ES-I3 (cell line): ENCODE results near the gene KSR1.

Experiments
- H3K36me3 ChIP-seq: 2 replicates; pipeline ENCODE4 v1.6.1; 2013; ENCODE audit warnings: mild to moderate bottlenecking, low read length, control low read depth, moderate library complexity; ENCODE audit not compliant: insufficient read depth
- H3K4me1 ChIP-seq: 2 replicates; pipeline ENCODE4 v1.6.1; 2013; ENCODE audit warnings: mild to moderate bottlenecking, control low read depth, low read length; ENCODE audit not compliant: insufficient read depth
- H3K9ac ChIP-seq: 2 replicates; pipeline ENCODE4 v1.6.1; 2013; ENCODE audit warnings: low read depth, mild to moderate bottlenecking, low read length, moderate library complexity
- H3K9me3 ChIP-seq: 2 replicates; pipeline ENCODE4 v1.6.1; 2013; ENCODE audit warnings: mild to moderate bottlenecking, low read length, moderate library complexity; ENCODE audit not compliant: control insufficient read depth, insufficient read depth

The KSR1 gene

GRCh38 chr17:27562777-27563455 is 106.7 kb downstream of the KSR1 start:
- Histone ChIP-seq H3K36me3 (peaks cover 3% of the 10 kb centered on the region; the same call in 1 of the 2 replicates), H3K9ac (no peak overlapping the region), H3K4me1 (no peaks in the 10 kb centered on the region), H3K9me3 (no peaks in the 10 kb centered on the region)

- Histone ChIP-seq H3K9ac (no peak overlapping the region), H3K4me1 (peaks cover under 1% of the 10 kb centered on the region), H3K36me3 (peaks cover 3% of the 10 kb centered on the region; the same call in 1 of the 2 replicates), H3K9me3 (no peaks in the 10 kb centered on the region)
These were observed 107.3 kb downstream of the KSR1 start for GRCh38 chr17:27563532-27563931.

GRCh38 chr17:27564463-27564862 is 108.2 kb downstream of the KSR1 start:
- no peak overlapping the region for H3K9ac ChIP-seq
- no peaks in the 10 kb centered on the region for H3K9me3 ChIP-seq
- H3K36me3 ChIP-seq: peaks cover 3% of the 10 kb centered on the region; the same call in 1 of the 2 replicates
- H3K4me1 ChIP-seq: peaks cover 7% of the 10 kb centered on the region

GRCh38 chr17:27565874-27566670 is 109.8 kb downstream of the KSR1 start:
- Histone ChIP-seq H3K9ac (no peak overlapping the region), H3K4me1 (peaks cover 7% of the 10 kb centered on the region), H3K36me3 (peaks cover 3% of the 10 kb centered on the region; the same call in 1 of the 2 replicates), H3K9me3 (no peaks in the 10 kb centered on the region)

GRCh38 chr17:27566671-27567562 is 110.7 kb downstream of the KSR1 start:
- H3K9me3 ChIP-seq: no peaks in the 10 kb centered on the region
- H3K9ac ChIP-seq: no peak overlapping the region
- H3K36me3 ChIP-seq: no peaks in the 10 kb centered on the region; the same call in 1 of the 2 replicates
- H3K4me1 ChIP-seq: peaks cover 7% of the 10 kb centered on the region

GRCh38 chr17:27567563-27567859 is 111.3 kb downstream of the KSR1 start:
- H3K4me1 ChIP-seq: peaks cover 9% of the 10 kb centered on the region
- no peak overlapping the region for H3K9ac ChIP-seq
- no peaks in the 10 kb centered on the region; the same call in 1 of the 2 replicates for H3K36me3 ChIP-seq
- H3K9me3 ChIP-seq: no peaks in the 10 kb centered on the region

GRCh38 chr17:27568216-27568615 is 112.0 kb downstream of the KSR1 start:
- Histone ChIP-seq H3K36me3 (no peaks in the 10 kb centered on the region; the same call in 1 of the 2 replicates), H3K9me3 (no peaks in the 10 kb centered on the region), H3K4me1 (peaks cover 15% of the 10 kb centered on the region), H3K9ac (no peak overlapping the region)

GRCh38 chr17:27568811-27569210 is 112.6 kb downstream of the KSR1 start:
- Histone ChIP-seq H3K4me1 (peaks cover 20% of the 10 kb centered on the region), H3K9ac (no peak overlapping the region), H3K36me3 (no peaks in the 10 kb centered on the region; the same call in 1 of the 2 replicates), H3K9me3 (no peaks in the 10 kb centered on the region)

GRCh38 chr17:27569257-27569722 is 113.0 kb downstream of the KSR1 start:
- no peaks in the 10 kb centered on the region; the same call in 1 of the 2 replicates for H3K36me3 ChIP-seq
- H3K9ac ChIP-seq: no peak overlapping the region
- H3K9me3 ChIP-seq: no peaks in the 10 kb centered on the region
- H3K4me1 ChIP-seq: peaks cover 25% of the 10 kb centered on the region

GRCh38 chr17:27569884-27570577 is 113.8 kb downstream of the KSR1 start:
- peaks cover 32% of the 10 kb centered on the region for H3K4me1 ChIP-seq
- no peak overlapping the region for H3K9ac ChIP-seq
- H3K9me3 ChIP-seq: no peaks in the 10 kb centered on the region
- no peaks in the 10 kb centered on the region for H3K36me3 ChIP-seq

GRCh38 chr17:27570578-27570914 is 114.3 kb downstream of the KSR1 start:
- no peaks in the 10 kb centered on the region for H3K36me3 ChIP-seq
- no peak overlapping the region for H3K9ac ChIP-seq
- H3K4me1 ChIP-seq: peaks cover 38% of the 10 kb centered on the region
- H3K9me3 ChIP-seq: no peaks in the 10 kb centered on the region

- Histone ChIP-seq H3K4me1 (peaks cover 46% of the 10 kb centered on the region), H3K36me3 (no peaks in the 10 kb centered on the region), H3K9me3 (no peaks in the 10 kb centered on the region), H3K9ac (no peak overlapping the region)
These were observed 115.5 kb downstream of the KSR1 start for GRCh38 chr17:27571563-27572352.

- H3K9ac ChIP-seq: no peak overlapping the region
- H3K36me3 ChIP-seq: no peaks in the 10 kb centered on the region
- H3K9me3 ChIP-seq: no peaks in the 10 kb centered on the region
- peaks cover 52% of the 10 kb centered on the region for H3K4me1 ChIP-seq
These were observed 116.4 kb downstream of the KSR1 start for GRCh38 chr17:27572665-27573064.
